Measurements from ENCODE around the gene PLXNB3.

The PLXNB3 gene

DNA sequence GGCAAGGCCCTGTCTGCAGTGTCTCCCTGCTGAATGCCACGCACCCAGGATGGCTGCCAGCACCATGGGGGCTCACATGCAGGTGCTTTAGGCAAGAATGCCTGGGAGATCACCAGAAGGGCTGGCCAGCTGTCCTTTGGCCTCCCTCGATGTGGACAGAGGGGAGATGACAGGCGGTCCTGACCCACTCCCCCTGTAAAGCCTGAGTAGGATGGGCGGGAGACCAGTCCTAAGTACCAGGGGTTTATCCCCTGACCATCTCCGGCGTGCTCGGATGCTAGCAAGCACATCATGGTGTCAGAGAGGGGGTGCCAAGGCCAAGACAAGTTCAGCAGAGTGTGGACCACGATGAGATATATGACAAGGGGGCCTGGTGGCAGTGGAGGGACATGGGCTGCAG, 61.0 kb downstream of the PLXNB3 start:
- FAIRE-seq (no peak), DNase-seq (ENCODE audit: insufficient read length, low spot score) (no peak)
- TF ChIP-seq POLR2A (IDR thresholded peaks at IDR 0.05; ENCODE audit: low read depth, low read length), result no peak
